Hematopoietic multipotent progenitor cell (in vitro differentiated cells): Measurements from ENCODE around the gene EBPL. TPM values are rescaled to one million over a fixed set of nuclear protein-coding genes. Genes with fewer than 3 reads are reported as not detected.

Experiments used
- DNase-seq, 3 donors: peaks; one replicate each; pipeline ENCODE4 v3.0.0-alpha.2; 2011 to 2015; ENCODE audit warnings: low read depth in 2 of 3, low spot score in 2 of 3
- total RNA-seq: library from RNA; depleted of rRNA; stranded (reverse); fragments of >200 nt; gene quantifications from one replicate; pipeline ENCODE4 v1.2.3, GENCODE V29; 2012

The EBPL gene
- total RNA-seq, 1 donor = 283 TPM

DNA sequence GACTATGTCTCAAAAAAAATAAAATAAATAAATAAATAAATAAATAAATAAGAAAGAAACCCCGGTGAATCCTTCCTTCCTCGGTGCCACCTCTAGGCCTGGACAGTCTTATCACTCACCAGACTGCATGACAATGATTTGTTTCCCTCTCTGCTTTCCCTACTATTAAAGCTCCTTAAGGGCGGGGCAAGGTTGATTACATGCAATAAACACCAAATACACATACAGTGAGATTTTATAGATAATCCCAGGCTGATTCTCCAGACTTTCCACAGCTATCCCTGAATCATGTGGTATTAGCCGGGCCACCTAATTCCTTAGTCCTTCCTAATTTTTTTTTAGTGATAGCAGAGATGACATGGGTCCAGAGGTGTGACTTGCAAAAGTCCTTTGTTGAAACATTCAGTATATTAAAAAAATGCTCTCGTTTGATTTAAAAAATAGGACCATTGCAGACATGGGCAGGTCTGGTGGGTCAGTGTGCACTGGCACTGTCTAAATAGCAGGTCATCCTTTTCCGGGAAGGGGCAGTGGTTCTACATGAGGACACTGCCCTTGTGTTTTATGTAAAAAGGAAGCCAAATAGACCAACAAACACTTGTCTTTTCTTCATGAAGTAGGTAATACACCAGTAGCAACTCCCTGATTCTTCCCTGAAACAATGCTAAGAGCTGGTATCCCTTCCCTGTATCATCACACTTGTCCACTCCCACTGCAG lies 14.5 kb downstream of the EBPL start:
- DNase-seq = no peak

DNA sequence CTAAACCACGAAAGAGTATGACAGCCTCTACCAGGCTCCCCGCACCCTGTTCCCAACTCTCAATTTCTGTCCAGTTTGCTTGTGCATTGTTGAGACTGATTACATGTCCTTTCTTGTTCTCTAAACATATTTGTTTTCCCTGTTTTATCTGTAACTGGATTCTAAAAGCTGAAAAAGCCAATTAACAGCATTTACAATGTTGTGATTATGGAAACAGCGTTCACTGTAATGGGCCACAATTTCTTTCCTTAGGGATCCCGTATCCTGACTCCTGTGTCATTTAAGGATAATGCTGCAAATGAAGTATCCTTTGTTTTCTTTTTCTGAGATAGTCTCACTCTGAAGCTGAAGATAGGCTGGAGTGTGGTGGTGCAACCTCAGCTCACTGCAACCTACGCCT lies 20.5 kb downstream of the EBPL start:
- DNase-seq = no peak

DNA sequence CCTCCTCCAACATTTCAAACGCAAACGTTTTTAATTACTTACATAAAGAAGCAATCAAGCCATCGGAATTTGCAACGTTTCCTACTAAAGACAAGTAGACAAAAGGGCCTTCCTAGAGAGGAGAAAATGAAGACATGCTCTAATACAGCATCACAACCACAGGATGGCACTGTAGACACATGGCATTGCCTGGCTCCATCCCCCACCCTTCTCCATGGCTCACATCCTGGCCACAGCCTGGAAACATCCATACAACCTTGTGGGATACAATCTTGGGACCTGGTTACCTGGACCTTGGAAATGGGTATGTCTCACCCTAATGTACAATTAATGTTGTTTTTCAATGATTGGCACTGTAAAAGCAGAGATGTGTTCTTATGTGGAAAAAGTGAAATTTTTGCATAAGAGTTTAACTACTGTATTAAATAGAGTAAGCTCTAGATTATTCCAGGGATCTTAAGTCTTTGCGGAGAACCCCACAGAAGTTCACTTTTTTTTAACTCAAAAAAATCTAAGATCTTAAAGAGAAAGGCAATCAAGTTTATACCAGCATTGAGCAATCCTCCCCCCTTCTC lies 21.5 kb downstream of the EBPL start:
- DNase-seq = peak in 2 of 3 donors; percentile 37 to 53

DNA sequence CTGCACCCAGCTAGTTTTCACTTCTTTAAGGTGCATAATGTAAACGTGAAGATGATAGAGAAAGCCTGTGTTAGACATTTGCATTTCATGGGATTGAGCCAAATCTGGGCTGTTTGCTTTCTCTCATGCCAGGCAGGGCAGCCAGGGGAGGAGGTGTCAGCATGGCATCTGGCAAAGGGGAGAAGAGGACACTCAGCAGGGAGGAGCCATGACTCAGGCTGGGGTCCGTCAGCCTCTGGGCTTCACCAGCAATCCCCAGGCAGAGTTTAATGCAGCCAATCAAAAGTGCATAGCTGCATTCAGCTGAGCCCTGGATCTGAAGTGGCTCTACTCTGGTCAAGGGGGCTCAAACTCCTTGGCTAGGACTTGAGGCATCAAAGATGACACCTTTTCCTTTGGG lies 23.5 kb downstream of the EBPL start:
- DNase-seq = no peak

DNA sequence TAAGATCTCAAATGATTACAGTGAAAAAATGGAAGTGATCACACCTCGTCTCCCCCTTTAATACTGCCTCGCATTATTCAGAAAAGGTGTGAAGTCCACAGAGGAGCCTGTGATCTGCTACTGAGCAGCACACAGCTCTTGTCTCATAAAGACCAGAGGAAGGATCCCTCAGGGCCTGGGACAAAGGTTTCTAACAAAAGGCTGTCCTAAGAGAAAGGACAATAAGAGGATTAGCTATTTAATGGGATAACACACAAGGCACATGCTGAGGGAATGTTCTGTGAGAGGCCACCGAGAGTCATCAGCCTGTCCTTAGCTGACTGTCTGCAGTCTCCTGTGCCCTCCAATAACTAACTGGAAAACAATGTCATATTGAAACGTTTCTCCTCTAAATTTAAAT lies 26.7 kb downstream of the EBPL start:
- DNase-seq = no peak

DNA sequence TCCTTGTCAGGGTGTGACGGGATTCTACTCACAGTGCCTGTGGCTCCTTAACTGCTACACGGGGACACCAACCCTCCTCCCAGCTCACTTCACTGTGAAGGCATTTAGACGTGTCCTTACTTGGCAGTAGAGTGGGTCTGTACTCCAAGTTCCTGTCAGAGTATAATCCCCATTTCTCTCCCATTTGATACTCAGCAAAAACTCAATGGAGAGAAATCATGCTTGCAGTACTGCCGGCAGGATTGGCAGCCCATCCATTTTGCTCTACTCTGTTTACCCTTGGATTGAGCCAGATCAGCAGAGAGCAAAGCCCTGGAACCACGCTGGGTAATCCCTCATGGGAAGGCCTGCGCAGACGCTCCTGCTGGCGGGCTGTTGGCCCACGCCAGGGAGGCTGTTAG lies 34.0 kb downstream of the EBPL start:
- DNase-seq = no peak

DNA sequence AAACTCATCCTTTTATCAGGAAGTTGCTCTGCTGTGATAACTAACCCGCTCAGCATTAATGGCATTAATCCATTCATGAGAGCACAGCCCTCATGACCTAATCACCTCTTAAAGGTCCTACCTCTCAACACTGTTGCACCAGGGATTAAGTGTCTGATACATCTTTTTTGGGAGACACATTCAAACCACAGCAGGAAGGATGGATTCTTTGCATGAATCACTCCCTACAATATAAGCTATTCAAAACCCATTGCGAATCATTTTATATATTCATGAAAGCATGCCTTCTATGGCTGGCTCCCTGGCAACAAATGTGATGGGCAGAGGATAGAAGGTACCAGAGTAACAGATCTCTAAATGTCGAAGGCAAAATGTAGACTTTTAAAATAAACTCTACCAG lies 35.4 kb downstream of the EBPL start:
- no peak for DNase-seq

DNA sequence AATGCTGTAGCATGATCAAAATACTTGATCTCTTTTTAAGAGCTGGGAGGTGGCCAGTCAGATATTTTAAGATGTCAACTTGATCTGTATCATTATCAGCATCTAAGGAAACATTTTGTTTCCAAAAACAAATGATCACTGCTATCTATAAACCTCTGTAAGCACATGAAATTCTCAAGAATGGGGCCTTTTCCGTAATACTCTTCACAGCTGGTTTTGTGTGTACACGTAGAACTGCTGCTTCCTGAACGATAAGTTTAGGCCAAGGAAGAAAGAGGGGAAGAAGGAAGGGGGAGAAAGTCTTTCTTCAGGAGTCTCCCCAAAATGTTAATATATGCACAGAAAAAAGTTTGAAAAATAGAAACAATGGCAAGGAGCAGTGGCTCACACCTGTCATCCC lies 37.3 kb downstream of the EBPL start:
- DNase-seq = peak in 1 of 3 donors; percentile 39

DNA sequence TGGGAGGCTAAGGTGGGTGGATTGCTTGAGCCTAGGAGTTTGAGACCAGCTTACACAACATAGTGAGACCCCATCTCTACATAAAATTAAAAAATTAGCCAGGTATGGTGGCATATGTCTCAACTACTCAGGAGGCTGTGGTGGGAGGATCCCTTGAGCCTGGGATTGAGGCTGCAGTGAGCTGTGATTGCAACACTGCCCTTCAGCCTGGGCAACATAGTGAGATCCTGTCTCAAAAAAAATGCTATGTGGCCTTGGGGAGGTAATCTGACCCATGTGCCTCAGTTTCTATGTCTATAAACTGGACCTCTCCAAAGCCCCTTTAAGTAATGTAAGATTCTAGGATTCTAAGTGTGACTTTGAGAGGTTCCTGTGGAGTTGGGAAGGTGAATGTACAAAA lies 37.8 kb downstream of the EBPL start:
- no peak for DNase-seq

DNA sequence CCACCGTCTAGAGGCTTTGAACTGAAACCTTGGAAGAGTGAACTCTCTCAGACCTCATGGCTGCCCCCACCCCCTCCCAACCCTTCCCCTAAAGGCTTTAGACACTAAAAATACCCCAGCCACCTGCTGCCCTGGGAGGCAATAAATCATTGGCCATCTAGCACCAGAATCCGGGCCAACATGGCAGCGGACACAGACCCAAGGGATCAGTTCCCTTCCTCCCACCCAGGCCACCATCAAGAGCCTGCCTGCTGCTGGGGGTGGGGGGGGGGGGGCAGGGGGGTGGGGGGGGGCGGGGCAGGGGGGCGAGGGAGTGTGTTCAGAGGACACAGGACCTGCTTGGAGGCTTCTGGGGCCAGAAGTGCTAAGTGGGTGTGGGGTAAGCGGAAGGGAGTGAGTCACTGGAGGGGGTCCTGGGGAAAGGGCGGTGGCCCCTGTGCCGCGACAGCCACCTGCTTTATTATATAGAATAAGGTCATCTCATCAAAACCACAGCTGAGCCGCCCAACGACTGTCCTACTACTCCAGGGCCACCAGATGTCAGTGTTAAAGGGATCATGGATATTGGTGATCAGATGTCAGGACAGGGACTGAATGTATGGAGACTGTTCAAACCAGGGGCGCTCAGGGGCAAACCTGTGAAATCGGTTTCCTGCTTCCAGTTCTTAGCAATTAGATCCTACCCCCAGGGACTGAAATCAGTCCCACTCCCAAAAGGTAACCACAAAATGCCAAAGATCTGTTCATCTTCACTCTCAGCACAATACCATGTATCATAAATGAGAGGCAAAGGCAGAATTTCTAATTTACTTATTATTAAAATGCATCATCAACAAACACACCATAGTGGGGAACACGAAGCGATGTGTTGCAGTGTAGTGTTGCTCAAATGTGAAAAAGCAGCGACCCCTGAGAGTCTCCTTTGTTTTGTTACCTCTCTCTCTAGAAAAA lies 38.7 kb downstream of the EBPL start:
- DNase-seq = peak in 2 of 3 donors; percentile 73

DNA sequence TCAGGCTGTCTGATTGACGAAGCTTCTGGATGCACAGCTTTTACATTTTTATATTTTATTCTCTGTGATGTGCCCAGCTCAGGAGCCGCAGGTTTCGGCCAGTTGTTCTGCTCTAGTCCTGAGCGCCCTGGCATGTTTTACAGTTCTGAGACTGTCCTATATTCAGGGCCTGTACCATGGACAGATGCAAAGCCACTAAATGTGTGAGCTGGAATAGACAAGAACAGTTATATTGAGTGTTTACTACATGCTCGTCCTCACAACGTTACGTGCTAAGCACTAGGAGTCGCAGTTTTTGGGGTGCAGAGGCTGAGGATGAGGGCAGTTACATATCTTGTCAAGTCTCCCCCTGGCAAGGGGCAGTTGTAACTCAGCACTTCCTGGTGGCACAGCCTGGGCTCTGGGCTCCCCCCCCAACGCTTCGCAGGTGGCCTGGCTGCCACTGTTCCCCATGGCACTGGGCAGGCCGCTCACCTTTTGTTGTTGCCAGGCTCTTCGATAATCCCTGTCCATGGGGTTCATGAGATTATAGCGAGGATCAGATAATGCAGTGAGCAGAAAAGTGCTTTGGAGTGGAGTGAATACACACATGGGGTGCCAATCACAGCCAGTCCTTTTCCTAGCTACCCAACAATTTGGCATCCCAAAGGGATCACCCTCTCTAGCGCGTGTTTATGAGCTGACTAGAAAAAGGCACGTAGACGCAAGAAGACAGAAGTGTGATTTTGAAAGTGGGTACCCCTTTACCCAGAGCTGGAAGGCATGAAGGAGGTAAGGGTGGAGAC lies 39.5 kb downstream of the EBPL start:
- DNase-seq = no peak

DNA sequence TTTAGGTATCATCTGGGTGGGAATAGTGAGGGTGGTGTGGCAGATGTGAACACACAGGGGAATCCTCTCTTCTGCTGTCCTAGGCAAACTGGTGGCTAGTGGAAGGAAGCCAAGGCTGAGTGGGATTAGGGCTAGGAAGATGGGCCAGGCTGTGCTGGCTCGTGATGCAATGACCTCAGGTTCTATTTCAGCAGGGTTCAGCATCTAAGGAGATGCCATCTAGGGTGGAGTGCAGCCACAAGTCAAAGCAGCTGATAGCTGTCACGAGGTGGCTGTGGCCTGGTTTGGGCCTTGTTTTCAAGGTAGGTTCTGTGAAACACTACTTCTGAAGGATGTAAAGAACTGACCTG lies 41.3 kb downstream of the EBPL start:
- no peak for DNase-seq

DNA sequence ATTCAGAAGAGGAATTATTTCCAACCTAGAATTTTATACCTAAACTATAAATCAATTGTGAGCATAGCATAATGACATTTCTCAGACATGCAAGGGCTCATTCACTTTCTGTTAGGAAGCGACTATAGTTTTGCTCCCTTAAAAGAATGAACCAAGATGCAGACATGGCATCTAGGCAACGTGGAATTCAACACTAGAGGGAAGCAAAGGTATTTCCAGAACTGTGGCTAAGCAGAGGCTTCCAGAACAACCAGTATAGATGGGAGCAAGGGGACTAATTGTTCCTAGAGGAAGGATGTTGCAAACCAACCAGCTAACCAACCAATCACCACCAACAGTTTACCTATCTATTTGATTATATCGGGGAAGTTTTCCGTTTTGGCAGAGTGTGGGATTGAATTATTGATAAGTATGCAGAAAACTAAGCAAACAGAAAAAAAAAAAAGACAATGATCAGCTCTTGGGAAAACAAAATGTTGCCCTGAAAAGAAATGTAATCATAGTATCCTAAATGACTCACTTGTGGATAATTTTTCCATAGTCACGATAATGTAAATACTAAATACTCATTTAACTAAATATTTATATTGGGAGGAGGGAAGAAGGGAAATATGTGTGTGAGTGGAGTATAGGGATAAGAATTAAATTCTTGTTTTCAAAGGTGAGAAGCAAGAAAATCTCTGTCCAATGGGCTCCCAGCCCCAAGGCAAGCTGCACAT lies 41.9 kb downstream of the EBPL start:
- DNase-seq = no peak

DNA sequence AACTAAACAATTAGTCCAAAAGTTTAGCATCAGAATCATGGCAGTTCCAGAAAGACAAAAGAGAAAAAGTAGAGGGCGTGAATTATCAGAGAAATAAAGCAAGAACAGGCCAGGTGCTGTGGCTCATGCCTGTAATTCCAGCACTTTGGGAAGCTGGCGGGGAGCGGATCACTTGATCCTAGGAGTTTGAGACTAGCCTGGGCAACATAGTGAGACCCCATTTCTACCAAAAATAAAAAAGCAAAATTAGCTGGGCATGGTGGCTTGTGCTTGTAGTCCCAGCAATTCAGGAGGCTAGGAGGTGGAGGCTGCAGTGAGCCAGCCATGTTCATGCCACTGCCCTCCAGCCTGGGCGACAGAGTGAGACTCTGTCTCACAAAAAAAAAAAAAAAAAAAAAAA lies 44.6 kb downstream of the EBPL start:
- no peak for DNase-seq

DNA sequence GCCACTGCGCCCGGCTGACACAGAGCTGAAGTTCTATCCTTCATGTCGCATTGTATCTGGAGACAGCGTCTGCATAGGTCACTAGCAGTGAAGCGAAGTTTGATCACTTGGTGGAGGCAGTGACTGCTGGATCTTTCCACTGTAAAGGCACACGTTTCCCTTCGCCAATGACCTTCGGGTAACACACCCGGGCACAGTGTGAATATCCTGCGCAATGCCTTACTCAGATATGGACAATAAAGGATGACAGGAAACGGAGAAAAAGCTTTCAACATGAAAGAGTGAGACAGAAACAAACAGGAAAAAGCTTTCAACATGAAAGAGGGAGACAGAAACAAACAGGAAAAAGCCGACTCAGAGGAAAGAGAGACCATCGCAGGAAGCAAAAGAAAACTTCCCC lies 45.8 kb downstream of the EBPL start:
- DNase-seq = no peak

DNA sequence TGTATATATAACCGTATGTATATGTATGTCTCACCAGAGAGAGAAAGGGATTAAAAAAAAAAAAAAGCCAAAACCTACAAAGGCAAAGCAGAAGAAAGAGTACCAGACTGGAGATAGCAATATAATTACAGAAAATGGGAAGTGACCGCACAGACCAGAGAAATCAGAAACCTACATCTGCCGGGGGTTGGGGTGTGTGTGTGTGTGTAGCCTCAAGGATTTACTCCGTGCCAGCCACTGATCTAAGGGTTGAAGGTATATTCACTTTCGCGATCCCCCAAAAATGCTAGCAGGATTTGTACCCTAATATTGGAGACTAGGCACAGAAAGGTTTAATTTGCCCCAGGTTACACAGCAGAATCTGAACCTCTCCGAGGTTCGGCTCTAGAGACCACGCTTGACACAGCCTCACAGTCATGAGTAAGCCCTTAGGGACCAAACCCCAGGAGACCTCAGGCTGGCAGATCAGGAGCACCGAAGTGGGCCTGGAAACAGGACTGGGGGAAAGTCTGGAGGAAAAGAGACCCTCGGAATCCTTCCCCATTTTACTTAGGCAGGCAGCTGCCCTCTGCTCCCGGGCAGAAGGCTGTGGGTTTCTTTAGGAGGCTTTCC lies 48.1 kb downstream of the EBPL start:
- peak in 2 of 3 donors; percentile 55 to 82 for DNase-seq

DNA sequence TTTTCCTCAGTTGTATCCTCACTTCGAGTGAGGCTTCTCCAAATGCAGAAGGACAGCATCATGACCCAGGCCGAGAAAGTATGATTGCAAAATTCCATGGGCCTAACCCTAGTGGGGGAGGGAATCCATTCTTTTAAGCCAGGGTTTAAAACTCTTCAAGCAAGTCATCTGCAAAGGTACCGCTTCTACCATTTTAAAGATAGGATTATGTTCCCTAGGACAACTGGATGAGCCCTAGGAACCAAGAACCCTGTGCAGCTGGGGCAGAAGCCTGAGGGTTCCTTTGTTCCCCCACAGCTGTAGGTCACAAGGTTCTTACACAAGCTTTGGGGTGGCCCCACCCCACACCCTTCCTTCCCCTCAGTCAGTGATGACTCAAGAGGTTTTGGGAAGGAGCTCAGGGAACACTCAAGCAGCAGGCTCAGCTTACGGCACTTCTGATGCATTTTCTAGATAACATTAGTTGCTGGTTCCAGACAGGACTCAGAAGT lies 49.4 kb downstream of the EBPL start:
- DNase-seq = peak in 2 of 3 donors; percentile 60 to 69

DNA sequence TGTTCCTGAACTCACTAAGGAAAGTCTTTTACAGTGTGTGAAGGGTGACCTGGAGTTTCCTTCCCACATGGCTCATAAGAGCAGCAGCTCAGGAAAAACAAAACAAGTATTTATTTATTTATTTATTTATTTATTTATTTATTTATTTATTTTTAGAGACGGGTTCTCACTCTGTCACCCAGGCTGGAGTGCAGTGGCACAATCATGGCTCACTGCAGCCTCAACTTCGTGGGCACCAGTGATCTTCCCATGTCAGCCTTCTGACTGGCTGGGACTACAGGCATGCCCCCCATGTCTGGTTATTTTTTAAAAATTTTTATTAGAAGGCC lies 52.6 kb downstream of the EBPL start:
- DNase-seq = no peak

DNA sequence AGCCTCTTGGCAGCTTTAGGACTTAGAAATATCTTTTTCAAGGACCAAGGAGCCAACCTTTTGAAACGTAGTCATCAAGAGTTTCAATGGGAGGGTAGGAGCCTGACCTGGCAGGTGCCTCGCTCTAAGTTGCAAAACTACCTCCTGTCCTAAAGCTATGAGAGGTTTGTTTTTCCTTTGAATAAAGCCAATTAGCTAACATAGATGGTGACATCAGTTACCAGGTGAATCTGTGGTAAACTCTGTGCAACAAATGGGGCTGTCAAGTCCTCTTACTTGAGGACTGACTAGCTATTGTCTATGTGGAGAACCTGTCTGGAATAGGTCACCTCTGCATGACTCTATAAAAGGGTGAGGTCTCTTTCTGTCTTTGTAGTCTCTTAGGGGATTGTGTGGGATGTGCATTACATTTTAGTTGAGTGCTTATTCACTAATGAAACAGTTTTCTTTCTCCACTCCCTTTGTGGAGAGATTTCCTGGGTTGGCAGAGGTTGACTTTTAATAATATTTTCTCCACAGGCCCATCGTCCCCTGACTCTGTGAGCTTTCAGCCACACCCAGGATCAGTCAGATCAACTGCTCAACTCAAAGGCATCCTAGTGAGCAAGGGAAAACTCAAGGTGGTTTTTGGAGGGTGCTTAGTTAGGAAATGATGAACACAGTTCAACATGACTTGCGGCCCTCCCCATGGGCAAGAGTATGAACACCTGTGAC lies 53.1 kb downstream of the EBPL start:
- DNase-seq = no peak
